PC-3 (cell line): ENCODE data around the gene CD300C. TPM values are rescaled to one million over a fixed set of nuclear protein-coding genes. Genes with fewer than 3 reads are reported as not detected.

Experiments used
- ATAC-seq: fragments of 200-7000 bp; cut with Tn5 transposase; 2 replicates; pipeline ENCODE4 v1.9.1; 2020; ENCODE audit warnings: mild to moderate bottlenecking, moderate library complexity
- BruUV-seq: library from RNA; stranded (reverse); fragments of 400-500 nt; replicated peaks from 2 replicates; lab custom pipeline; 2021; lab: Mats Ljungman, UMichigan
- CTCF ChIA-PET: fragments of 300-600 bp; sonication (Branson Sonifier 250); formaldehyde crosslinking; loops from one replicate; lab custom pipeline; 2022; ENCODE audit warnings: antibody characterized with exemption; lab: Charles Lee
- POLR2A ChIA-PET: fragments of 300-600 bp; sonication (Branson Sonifier 250); formaldehyde crosslinking; loops from one replicate; lab custom pipeline; 2022; ENCODE audit warnings: antibody characterized with exemption; ENCODE audit not compliant: unreplicated experiment; lab: Charles Lee
- DNase-seq: peaks from one replicate; pipeline ENCODE4 v3.0.0-alpha.2; 2015
- H2AFZ ChIP-seq: fragments of 300-600 bp; sonication (generic); 2 replicates; pipeline ENCODE4 v1.6.0; 2016; ENCODE audit warnings: antibody characterized with exemption, low read length
- H3F3A ChIP-seq: fragments of 300-600 bp; sonication (generic); one replicate; pipeline ENCODE4 v1.6.0; 2017; ENCODE audit warnings: antibody characterized with exemption, low read length, control low read depth, mild to moderate bottlenecking; ENCODE audit not compliant: unreplicated experiment
- H3K27ac ChIP-seq: fragments of 300-600 bp; sonication (generic); 2 replicates; pipeline ENCODE4 v1.5.1; 2016; ENCODE audit warnings: mild to moderate bottlenecking, low read length
- H3K27me3 ChIP-seq: fragments of 300-600 bp; sonication (generic); 2 replicates; pipeline ENCODE4 v1.6.1; 2016; ENCODE audit warnings: low read length, mixed read lengths
- H3K36me3 ChIP-seq: fragments of 300-600 bp; sonication (generic); 2 replicates; pipeline ENCODE4 v1.6.1; 2016; ENCODE audit warnings: low read depth, mixed run types, low read length, mixed read lengths
- H3K4me1 ChIP-seq: fragments of 300-600 bp; sonication (generic); 2 replicates; pipeline ENCODE4 v1.5.1; 2016; ENCODE audit warnings: low read length; ENCODE audit not compliant: insufficient read depth
- H3K4me2 ChIP-seq: fragments of 300-600 bp; sonication (generic); 2 replicates; pipeline ENCODE4 v1.6.0; 2016; ENCODE audit warnings: low read length
- H3K4me3 ChIP-seq: fragments of 300-600 bp; sonication (generic); 2 replicates; pipeline ENCODE4 v1.5.1; 2016; ENCODE audit warnings: mild to moderate bottlenecking, low read length, mixed read lengths
- H3K79me2 ChIP-seq: fragments of 300-600 bp; sonication (generic); 2 replicates; pipeline ENCODE4 v1.6.1; 2017; ENCODE audit warnings: low read length, mixed read lengths
- H3K9ac ChIP-seq: fragments of 300-600 bp; sonication (generic); 2 replicates; pipeline ENCODE4 v1.6.0; 2016; ENCODE audit warnings: mild to moderate bottlenecking, low read length
- H3K9me2 ChIP-seq: fragments of 300-600 bp; sonication (generic); replicated peaks from 2 replicates; pipeline ENCODE4 v1.6.1; 2016; ENCODE audit warnings: mixed run types, low read length, mixed read lengths
- H3K9me3 ChIP-seq: fragments of 300-600 bp; sonication (generic); 2 replicates; pipeline ENCODE4 v1.6.1; 2016; ENCODE audit warnings: low read length, mixed read lengths
- H4K20me1 ChIP-seq: fragments of 300-600 bp; sonication (generic); 2 replicates; pipeline ENCODE4 v1.6.1; 2016; ENCODE audit warnings: low read length, mixed read lengths
- CTCF ChIP-seq: fragments of 300-600 bp; sonication (generic); conservative IDR thresholded peaks from 2 replicates; pipeline ENCODE4 v1.5.1; 2017; ENCODE audit warnings: antibody characterized with exemption, low read depth, mild to moderate bottlenecking, low read length
- EZH2 ChIP-seq: fragments of 300-600 bp; sonication (generic); IDR thresholded peaks from one replicate; pipeline ENCODE4 v1.6.1; 2017; ENCODE audit warnings: antibody characterized with exemption, mild to moderate bottlenecking, low read length; ENCODE audit not compliant: unreplicated experiment
- EZH2phosphoT487 ChIP-seq: fragments of 300-600 bp; sonication (generic); IDR thresholded peaks from 2 replicates; pipeline ENCODE4 v1.6.1; 2018; ENCODE audit warnings: mild to moderate bottlenecking, antibody characterized with exemption, low read length, borderline replicate concordance
- intact Hi-C: fragments of 100-400 bp; cut with micrococcal nuclease; formaldehyde crosslinking; loops from 2 replicates; pipeline ENCODE4 v1.9.0; 2023
- total RNA-seq: library from RNA; depleted of rRNA; stranded (reverse); fragments of >200 nt; gene quantifications from 2 replicates; pipeline ENCODE4 v1.2.3, GENCODE V29; 2014

Gene CD300C
- total RNA-seq, 1 experiment from 2014 or later, result not detected

- H2AFZ ChIP-seq, result no peak overlapping the region
- peaks cover 65% of the 10 kb centered on the region for H3K27me3 ChIP-seq
- H3K9me3 ChIP-seq, result peaks cover 5% of the 10 kb centered on the region; the same call in 1 of the 2 replicates
- no peak overlapping the region for H3K4me2 ChIP-seq
- no peaks in the 10 kb centered on the region for H3K36me3 ChIP-seq
- DNase-seq (no peak), ATAC-seq (no peak)
- no peak overlapping the region for H3K4me3 ChIP-seq
- intact Hi-C loops, result no loop called here
- H3F3A ChIP-seq, result no peaks in the 10 kb centered on the region
- no peak for TF ChIP-seq CTCF
- no peak for TF ChIP-seq EZH2
- TF ChIP-seq EZH2phosphoT487, result no peak
- H4K20me1 ChIP-seq, result no peaks in the 10 kb centered on the region
- no peak overlapping the region for H3K9ac ChIP-seq
- no peaks in the 10 kb centered on the region for H3K79me2 ChIP-seq
- no peak overlapping the region for H3K27ac ChIP-seq
- ChIA-PET CTCF (no interaction called here), POLR2A (no interaction called here)
- BruUV-seq, result no TSS peak
- H3K4me1 ChIP-seq, result no peaks in the 10 kb centered on the region
- no peaks in the 10 kb centered on the region for H3K9me2 ChIP-seq
Measured at GRCh38 chr17:74530831-74531150, 15.1 kb downstream of the CD300C start.

GRCh38 chr17:74529243-74529642, 16.7 kb downstream of the CD300C start:
- intact Hi-C loops, result no loop called here
- no peak overlapping the region for H3K4me3 ChIP-seq
- POLR2A ChIA-PET, result no interaction called here
- H3K9me2 ChIP-seq, result no peaks in the 10 kb centered on the region
- BruUV-seq, result no TSS peak
- H3K27ac ChIP-seq, result no peak overlapping the region
- no peak overlapping the region for H3K4me2 ChIP-seq
- H3K9ac ChIP-seq, result no peak overlapping the region
- ATAC-seq (no peak), DNase-seq (no peak)
- no peaks in the 10 kb centered on the region for H3K36me3 ChIP-seq
- CTCF ChIA-PET, result no interaction called here
- H2AFZ ChIP-seq, result no peak overlapping the region
- H3K9me3 ChIP-seq, result no peaks in the 10 kb centered on the region
- no peaks in the 10 kb centered on the region for H4K20me1 ChIP-seq
- no peaks in the 10 kb centered on the region for H3F3A ChIP-seq
- TF ChIP-seq EZH2 (no peak), CTCF (no peak), EZH2phosphoT487 (no peak)
- peaks cover 72% of the 10 kb centered on the region for H3K27me3 ChIP-seq
- H3K4me1 ChIP-seq, result no peaks in the 10 kb centered on the region
- H3K79me2 ChIP-seq, result no peaks in the 10 kb centered on the region

GRCh38 chr17:74528491-74529199, 17.3 kb downstream of the CD300C start:
- CTCF ChIA-PET, result no interaction called here

More at GRCh38 chr17:74528491-74529199, 17.3 kb downstream of the CD300C start:
- no peak overlapping the region for H3K4me3 ChIP-seq
- TF ChIP-seq EZH2, result no peak
- TF ChIP-seq EZH2phosphoT487, result no peak
- no peak for TF ChIP-seq CTCF
- POLR2A ChIA-PET, result no interaction called here
- no peak overlapping the region for H2AFZ ChIP-seq
- H3K79me2 ChIP-seq, result no peaks in the 10 kb centered on the region
- H3K9me2 ChIP-seq, result no peaks in the 10 kb centered on the region
- ATAC-seq (no peak), DNase-seq (no peak)
- no peaks in the 10 kb centered on the region for H3F3A ChIP-seq
- H3K27ac ChIP-seq, result no peak overlapping the region
- no peak overlapping the region for H3K9ac ChIP-seq
- peaks cover 78% of the 10 kb centered on the region for H3K27me3 ChIP-seq
- H3K36me3 ChIP-seq, result no peaks in the 10 kb centered on the region
- no peaks in the 10 kb centered on the region for H3K9me3 ChIP-seq
- no peak overlapping the region for H3K4me2 ChIP-seq
- H3K4me1 ChIP-seq, result no peaks in the 10 kb centered on the region
- intact Hi-C loops, result no loop called here
- BruUV-seq, result no TSS peak
- H4K20me1 ChIP-seq, result no peaks in the 10 kb centered on the region
